Tibial artery (tissue), 4 donors: ENCODE measurements around the gene ZKSCAN3.

Source experiments
- DNase-seq, 2 donors: peaks; one replicate each; pipeline ENCODE4 v3.0.0-alpha.2; 2019
- H3K27ac ChIP-seq, 2 donors: fragments of 200-600 bp; sonication (generic) in 1 of 2; 1 replicate in 1 of 2; 2 replicates in 1 of 2; pipeline ENCODE4 v1.5.1; 2018 to 2019; ENCODE audit warnings: mild to moderate bottlenecking in 1 of 2
- H3K27me3 ChIP-seq, 2 donors: fragments of 200-600 bp; sonication (generic) in 1 of 2; one replicate each; pipeline versions ENCODE4 v1.5.1 to v1.6.0; 2016 to 2019
- H3K36me3 ChIP-seq, 3 donors: fragments of 200-600 bp; sonication (generic) in 2 of 3; one replicate each; pipeline ENCODE4 v1.5.1; 2016 to 2019; ENCODE audit warnings: mild to moderate bottlenecking in 2 of 3
- H3K4me1 ChIP-seq, 4 donors: fragments of 200-600 bp; sonication (generic) in 2 of 4; 1 replicate in 3 of 4; 2 replicates in 1 of 4; pipeline ENCODE4 v1.5.1; 2016 to 2019
- H3K4me3 ChIP-seq, 2 donors: fragments of 200-600 bp; sonication (generic) in 1 of 2; 1 replicate in 1 of 2; 2 replicates in 1 of 2; pipeline ENCODE4 v1.5.1; 2018 to 2019; ENCODE audit warnings: mild to moderate bottlenecking in 2 of 2
- H3K9me3 ChIP-seq, 3 donors: fragments of 200-600 bp; sonication (generic) in 1 of 3; one replicate each; pipeline ENCODE4 v1.5.1; 2016 to 2019
- intact Hi-C: fragments of 100-400 bp; cut with DNase I; formaldehyde crosslinking; loops from one replicate; pipeline ENCODE4 v1.15.0; 2023; ENCODE audit warnings: low total_unique reads
- TF ChIP-seq, protein P1 (sequence below), 2 experiments: fragments of 200-600 bp in 1 of 2; fragments of 450-650 bp in 1 of 2; IDR thresholded peaks; one replicate each; pipeline ENCODE4 v1.5.1; 2017 to 2019; ENCODE audit warnings: antibody characterized with exemption in 2 of 2, mild to moderate bottlenecking in 1 of 2, moderate library complexity in 1 of 2

Gene ZKSCAN3

DNA sequence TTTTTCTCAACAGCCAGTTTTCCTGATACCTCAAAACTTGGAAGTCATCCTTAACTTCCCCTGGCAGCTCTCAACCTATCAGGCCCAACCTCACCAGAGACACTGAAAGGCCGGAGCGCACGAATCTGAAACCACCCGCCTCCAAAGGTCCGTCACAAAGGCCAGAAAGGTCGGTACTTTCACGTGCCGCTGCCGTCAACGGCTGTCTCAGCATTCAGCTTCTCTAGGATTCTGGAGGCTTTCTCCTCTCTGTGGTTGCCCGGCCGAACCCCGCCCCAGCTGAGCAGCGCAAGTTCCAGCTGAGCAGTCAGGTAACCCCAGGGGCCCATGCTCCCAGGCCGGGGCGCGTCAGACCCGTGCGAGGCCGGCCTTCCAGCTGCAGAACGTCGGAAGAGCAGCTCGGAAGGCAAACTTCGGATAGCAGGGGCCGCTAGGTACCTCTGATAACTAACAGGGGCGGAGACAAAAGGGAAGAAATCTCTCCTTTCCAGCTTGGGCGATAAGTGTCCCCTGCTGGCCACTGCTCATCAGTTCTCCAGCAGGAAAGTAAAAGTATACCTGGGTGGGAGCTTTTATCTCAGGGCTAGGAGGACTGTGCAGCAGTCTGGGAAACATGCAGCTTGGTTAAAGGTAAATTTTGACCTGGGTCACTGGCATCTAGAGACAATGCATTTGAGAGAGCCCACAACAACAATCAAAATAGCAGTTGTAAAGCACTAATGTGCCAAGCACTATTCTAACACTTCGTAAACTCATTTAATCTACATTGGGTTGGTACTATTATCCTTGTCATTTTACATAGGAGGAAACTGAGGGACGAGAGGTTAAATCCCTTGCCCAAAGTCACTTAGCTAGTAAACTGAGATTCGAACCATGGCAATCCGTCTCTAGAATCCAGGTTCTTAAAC, 33.7 kb downstream of the ZKSCAN3 start:
- Histone ChIP-seq H3K36me3 (peaks cover 28 to 47% (median 39%) of the 10 kb centered on the region in 3 donors), H3K4me1 (peaks cover 0 to 6% (median 0%) of the 10 kb centered on the region in 4 donors), H3K27ac (peak overlapping the region; percentile 70 to 72), H3K4me3 (peak overlapping the region; percentile 48 to 58), H3K9me3 (peaks cover 0 to 4% (median 0%) of the 10 kb centered on the region in 3 donors), H3K27me3 (no peaks in the 10 kb centered on the region)
- intact Hi-C loops: no loop called here
- TF ChIP-seq, protein P1, sequence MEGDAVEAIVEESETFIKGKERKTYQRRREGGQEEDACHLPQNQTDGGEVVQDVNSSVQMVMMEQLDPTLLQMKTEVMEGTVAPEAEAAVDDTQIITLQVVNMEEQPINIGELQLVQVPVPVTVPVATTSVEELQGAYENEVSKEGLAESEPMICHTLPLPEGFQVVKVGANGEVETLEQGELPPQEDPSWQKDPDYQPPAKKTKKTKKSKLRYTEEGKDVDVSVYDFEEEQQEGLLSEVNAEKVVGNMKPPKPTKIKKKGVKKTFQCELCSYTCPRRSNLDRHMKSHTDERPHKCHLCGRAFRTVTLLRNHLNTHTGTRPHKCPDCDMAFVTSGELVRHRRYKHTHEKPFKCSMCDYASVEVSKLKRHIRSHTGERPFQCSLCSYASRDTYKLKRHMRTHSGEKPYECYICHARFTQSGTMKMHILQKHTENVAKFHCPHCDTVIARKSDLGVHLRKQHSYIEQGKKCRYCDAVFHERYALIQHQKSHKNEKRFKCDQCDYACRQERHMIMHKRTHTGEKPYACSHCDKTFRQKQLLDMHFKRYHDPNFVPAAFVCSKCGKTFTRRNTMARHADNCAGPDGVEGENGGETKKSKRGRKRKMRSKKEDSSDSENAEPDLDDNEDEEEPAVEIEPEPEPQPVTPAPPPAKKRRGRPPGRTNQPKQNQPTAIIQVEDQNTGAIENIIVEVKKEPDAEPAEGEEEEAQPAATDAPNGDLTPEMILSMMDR (IDR thresholded peaks at IDR 0.05): no peak
- DNase-seq: peak; percentile 80 to 93

GRCh38 chr6:28384143-28384533, 34.4 kb downstream of the ZKSCAN3 start:
- TF ChIP-seq, protein P1 (IDR thresholded peaks at IDR 0.05): no peak
- H3K4me3 ChIP-seq: no peak overlapping the region
- no peaks in the 10 kb centered on the region for H3K9me3 ChIP-seq
- DNase-seq: no peak
- no peaks in the 10 kb centered on the region for H3K27me3 ChIP-seq
- H3K36me3 ChIP-seq: peaks cover 24 to 52% (median 39%) of the 10 kb centered on the region in 3 donors
- intact Hi-C loops: no loop called here
- peak overlapping the region; percentile 70 to 72 for H3K27ac ChIP-seq
- H3K4me1 ChIP-seq: peaks cover 0 to 6% (median 0%) of the 10 kb centered on the region in 4 donors

GRCh38 chr6:28390688-28391087, 40.9 kb downstream of the ZKSCAN3 start:
- H3K4me3 ChIP-seq: no peak overlapping the region
- TF ChIP-seq, protein P1 (IDR thresholded peaks at IDR 0.05): no peak
- intact Hi-C loops: no loop called here
- no peak for DNase-seq
- no peak overlapping the region for H3K27ac ChIP-seq
- peaks cover 48 to 73% (median 54%) of the 10 kb centered on the region in 3 donors for H3K36me3 ChIP-seq
- H3K9me3 ChIP-seq: no peaks in the 10 kb centered on the region
- no peaks in the 10 kb centered on the region for H3K27me3 ChIP-seq
- peaks cover 0 to under 1% (median 0%) of the 10 kb centered on the region in 4 donors for H3K4me1 ChIP-seq

DNA sequence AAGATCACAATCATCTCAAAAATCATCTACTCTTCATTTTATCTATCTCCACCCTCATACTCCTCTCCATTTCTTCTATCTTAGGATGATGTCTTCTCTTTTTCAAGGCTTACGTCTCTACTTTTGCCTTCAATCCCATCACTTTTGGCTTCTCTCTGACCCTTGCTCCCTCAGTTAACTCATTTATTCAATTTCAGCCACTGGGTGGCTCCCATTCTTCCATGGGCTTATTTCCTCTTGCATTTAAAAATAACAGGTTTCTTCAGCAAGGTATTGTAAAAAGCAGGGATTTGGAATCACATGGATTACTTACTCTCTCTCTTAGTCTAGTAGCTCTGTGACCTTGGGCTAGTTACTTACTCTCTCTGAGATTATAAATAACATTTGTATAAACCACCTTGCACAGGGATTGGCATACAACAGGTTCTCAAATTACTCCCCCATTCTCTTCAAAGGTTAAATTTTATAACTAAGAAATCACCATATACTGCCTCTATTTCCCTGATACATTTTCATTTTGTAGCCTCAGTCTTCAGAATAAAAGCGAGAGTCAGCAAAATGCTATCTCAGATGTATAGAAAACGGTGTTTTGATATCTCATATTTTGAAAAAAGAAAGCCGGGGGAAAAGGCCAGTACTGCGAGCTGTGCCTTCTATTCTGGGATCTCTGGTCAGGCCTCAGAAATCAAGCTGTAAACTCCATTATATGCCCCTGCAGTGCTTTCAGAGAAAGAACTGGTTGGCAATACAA, 44.3 kb downstream of the ZKSCAN3 start:
- intact Hi-C loops: no loop called here
- no peak overlapping the region for H3K4me3 ChIP-seq
- DNase-seq: no peak
- no peaks in the 10 kb centered on the region for H3K9me3 ChIP-seq
- H3K36me3 ChIP-seq: peaks cover 43 to 64% (median 50%) of the 10 kb centered on the region in 3 donors
- no peaks in the 10 kb centered on the region for H3K27me3 ChIP-seq
- no peak overlapping the region for H3K27ac ChIP-seq
- TF ChIP-seq, protein P1 (IDR thresholded peaks at IDR 0.05): no peak
- peaks cover 0 to 28% (median 14%) of the 10 kb centered on the region in 4 donors for H3K4me1 ChIP-seq

DNA sequence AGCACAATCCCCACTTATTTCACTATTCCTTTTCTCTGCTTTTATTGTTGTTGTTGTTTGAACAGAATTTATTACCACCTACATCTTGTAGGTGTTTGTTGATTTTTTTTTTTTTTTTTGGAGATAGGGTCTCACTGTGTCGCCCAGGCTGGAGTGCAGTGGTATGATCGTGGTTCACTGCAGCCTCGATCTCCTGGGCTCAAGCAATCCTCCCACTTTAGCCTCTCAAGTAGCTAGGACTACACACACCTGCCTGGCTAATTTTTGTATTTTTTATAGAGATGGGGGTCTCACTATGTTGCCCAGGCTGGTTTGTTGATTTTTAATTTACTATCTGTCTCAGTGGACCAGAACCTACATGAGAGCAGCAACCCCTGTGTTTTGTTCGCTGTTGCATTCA, 46.2 kb downstream of the ZKSCAN3 start:
- intact Hi-C loops: no loop called here
- TF ChIP-seq, protein P1 (IDR thresholded peaks at IDR 0.05): no peak
- Histone ChIP-seq H3K9me3 (no peaks in the 10 kb centered on the region), H3K36me3 (peaks cover 27 to 46% (median 33%) of the 10 kb centered on the region in 3 donors), H3K4me1 (peaks cover 0 to 36% (median 14%) of the 10 kb centered on the region in 4 donors), H3K27me3 (no peaks in the 10 kb centered on the region), H3K4me3 (no peak overlapping the region), H3K27ac (no peak overlapping the region)
- no peak for DNase-seq
